DOHH2 (cell line): Measurements from ENCODE around the gene MAP9.

Experiments
- H3F3A ChIP-seq: fragments of 200-600 bp; sonication (generic), shearing (Covaris generic); 2 replicates; pipeline ENCODE4 v1.6.0; 2016; ENCODE audit warnings: antibody characterized with exemption, mild to moderate bottlenecking; ENCODE audit not compliant: control insufficient read depth, insufficient read depth
- H3K27ac ChIP-seq: fragments of 200-600 bp; sonication (generic); 2 replicates; pipeline ENCODE4 v1.5.1; 2014; ENCODE audit warnings: low read depth, mild to moderate bottlenecking, low read length, moderate library complexity
- H3K27me3 ChIP-seq: fragments of 200-600 bp; sonication (generic); 2 replicates; pipeline ENCODE4 v1.6.1; 2014; ENCODE audit warnings: mild to moderate bottlenecking, low read length, mixed read lengths; ENCODE audit not compliant: control insufficient read depth
- H3K36me3 ChIP-seq: fragments of 200-600 bp; sonication (generic); 2 replicates; pipeline ENCODE4 v1.6.1; 2014; ENCODE audit warnings: mild to moderate bottlenecking, low read length, moderate library complexity, mixed read lengths; ENCODE audit not compliant: control insufficient read depth
- H3K4me1 ChIP-seq: fragments of 200-600 bp; sonication (generic); 2 replicates; pipeline ENCODE4 v1.6.1; 2014; ENCODE audit warnings: mild to moderate bottlenecking, low read length, mixed read lengths; ENCODE audit not compliant: control insufficient read depth
- H3K4me2 ChIP-seq: fragments of 200-600 bp; sonication (generic); 2 replicates; pipeline ENCODE4 v1.6.0; 2014; ENCODE audit warnings: mild to moderate bottlenecking, low read length, moderate library complexity
- H3K4me3 ChIP-seq: fragments of 200-600 bp; sonication (generic); 2 replicates; pipeline ENCODE4 v1.5.1; 2014; ENCODE audit warnings: mild to moderate bottlenecking, low read length, mixed read lengths
- H3K79me2 ChIP-seq: fragments of 200-600 bp; sonication (generic); 2 replicates; pipeline ENCODE4 v1.6.1; 2014; ENCODE audit warnings: mild to moderate bottlenecking, low read length, mixed read lengths; ENCODE audit not compliant: control insufficient read depth
- H3K9me2 ChIP-seq: fragments of 200-600 bp; sonication (generic); replicated peaks from 2 replicates; pipeline ENCODE4 v1.6.1; 2014; ENCODE audit warnings: mild to moderate bottlenecking, low read length, mixed read lengths; ENCODE audit not compliant: control insufficient read depth
- H3K9me3 ChIP-seq: fragments of 200-600 bp; sonication (generic); 2 replicates; pipeline ENCODE4 v1.6.1; 2014; ENCODE audit warnings: antibody characterized with exemption, low read length, mixed read lengths; ENCODE audit not compliant: control insufficient read depth, insufficient read depth
- H4K20me1 ChIP-seq: fragments of 200-600 bp; sonication (generic); 2 replicates; pipeline ENCODE4 v1.6.0; 2014; ENCODE audit warnings: low read depth, mild to moderate bottlenecking, antibody characterized with exemption, low read length, moderate library complexity; ENCODE audit not compliant: control insufficient read depth, insufficient read depth
- EZH2phosphoT487 ChIP-seq: fragments of 200-600 bp; sonication (generic); IDR thresholded peaks from 2 replicates; pipeline ENCODE4 v1.6.1; 2017; ENCODE audit warnings: borderline replicate concordance, mild to moderate bottlenecking, antibody characterized with exemption, low read length, moderate library complexity, mixed read lengths
- TF ChIP-seq, protein P1 (sequence below): fragments of 200-600 bp; sonication (generic); IDR thresholded peaks from one replicate; pipeline ENCODE4 v1.5.1; 2014; ENCODE audit warnings: antibody characterized with exemption, mild to moderate bottlenecking, low read depth, low read length; ENCODE audit not compliant: poor library complexity, severe bottlenecking

The MAP9 gene

GRCh38 chr4:155339588-155339987 is 37.2 kb downstream of the MAP9 start:
- no peaks in the 10 kb centered on the region for H3K27me3 ChIP-seq
- H3K4me2 ChIP-seq: no peak overlapping the region
- no peak overlapping the region for H3K27ac ChIP-seq

DNA sequence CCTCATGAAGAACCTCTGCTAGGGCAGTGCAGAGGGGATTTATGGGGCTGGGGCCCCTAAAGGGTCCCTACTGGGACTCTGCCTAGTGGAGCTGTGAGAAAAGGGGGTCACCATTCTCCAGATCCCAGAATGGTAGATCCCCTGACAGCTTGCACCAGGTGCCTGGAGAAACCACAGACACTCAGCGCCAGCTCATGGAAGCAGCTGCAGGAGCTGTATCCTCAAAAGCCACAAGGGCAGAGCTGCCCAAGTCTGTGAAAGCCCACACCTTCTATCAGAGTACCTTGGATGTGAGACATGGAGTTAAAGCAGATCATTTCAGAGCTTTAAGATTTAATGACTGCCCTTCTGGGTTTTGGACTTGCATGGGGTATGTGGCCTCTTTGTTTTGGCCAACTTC is 38.6 kb downstream of the MAP9 start:
- H3K4me2 ChIP-seq: no peak overlapping the region

More at GRCh38 chr4:155339588-155339987, 37.2 kb downstream of the MAP9 start:
- H3K36me3 ChIP-seq: no peaks in the 10 kb centered on the region
- no peaks in the 10 kb centered on the region for H4K20me1 ChIP-seq
- no peaks in the 10 kb centered on the region for H3K9me2 ChIP-seq
- TF ChIP-seq, protein P1, sequence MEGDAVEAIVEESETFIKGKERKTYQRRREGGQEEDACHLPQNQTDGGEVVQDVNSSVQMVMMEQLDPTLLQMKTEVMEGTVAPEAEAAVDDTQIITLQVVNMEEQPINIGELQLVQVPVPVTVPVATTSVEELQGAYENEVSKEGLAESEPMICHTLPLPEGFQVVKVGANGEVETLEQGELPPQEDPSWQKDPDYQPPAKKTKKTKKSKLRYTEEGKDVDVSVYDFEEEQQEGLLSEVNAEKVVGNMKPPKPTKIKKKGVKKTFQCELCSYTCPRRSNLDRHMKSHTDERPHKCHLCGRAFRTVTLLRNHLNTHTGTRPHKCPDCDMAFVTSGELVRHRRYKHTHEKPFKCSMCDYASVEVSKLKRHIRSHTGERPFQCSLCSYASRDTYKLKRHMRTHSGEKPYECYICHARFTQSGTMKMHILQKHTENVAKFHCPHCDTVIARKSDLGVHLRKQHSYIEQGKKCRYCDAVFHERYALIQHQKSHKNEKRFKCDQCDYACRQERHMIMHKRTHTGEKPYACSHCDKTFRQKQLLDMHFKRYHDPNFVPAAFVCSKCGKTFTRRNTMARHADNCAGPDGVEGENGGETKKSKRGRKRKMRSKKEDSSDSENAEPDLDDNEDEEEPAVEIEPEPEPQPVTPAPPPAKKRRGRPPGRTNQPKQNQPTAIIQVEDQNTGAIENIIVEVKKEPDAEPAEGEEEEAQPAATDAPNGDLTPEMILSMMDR: no peak
- no peak for TF ChIP-seq EZH2phosphoT487
- no peaks in the 10 kb centered on the region for H3K9me3 ChIP-seq
- no peaks in the 10 kb centered on the region for H3F3A ChIP-seq
- H3K4me1 ChIP-seq: no peaks in the 10 kb centered on the region
- no peaks in the 10 kb centered on the region for H3K79me2 ChIP-seq
- no peak overlapping the region for H3K4me3 ChIP-seq

GRCh38 chr4:155336242-155336641 is 40.5 kb downstream of the MAP9 start:
- Histone ChIP-seq H3K4me1 (no peaks in the 10 kb centered on the region), H3K27me3 (no peaks in the 10 kb centered on the region), H3F3A (no peaks in the 10 kb centered on the region), H3K9me3 (no peaks in the 10 kb centered on the region), H3K79me2 (no peaks in the 10 kb centered on the region), H3K9me2 (no peaks in the 10 kb centered on the region), H3K27ac (no peak overlapping the region), H4K20me1 (no peaks in the 10 kb centered on the region), H3K4me3 (no peak overlapping the region), H3K4me2 (no peak overlapping the region), H3K36me3 (no peaks in the 10 kb centered on the region)
- TF ChIP-seq, protein P1: no peak
- no peak for TF ChIP-seq EZH2phosphoT487

More for the DNA sequence above, 38.6 kb downstream of the MAP9 start:
- H3F3A ChIP-seq: no peaks in the 10 kb centered on the region
- H3K4me3 ChIP-seq: no peak overlapping the region
- H3K27me3 ChIP-seq: no peaks in the 10 kb centered on the region
- no peaks in the 10 kb centered on the region for H3K36me3 ChIP-seq
- no peaks in the 10 kb centered on the region for H3K9me3 ChIP-seq
- TF ChIP-seq, protein P1: no peak
- no peak for TF ChIP-seq EZH2phosphoT487
- H3K79me2 ChIP-seq: no peaks in the 10 kb centered on the region
- no peak overlapping the region for H3K27ac ChIP-seq
- H3K9me2 ChIP-seq: no peaks in the 10 kb centered on the region
- H3K4me1 ChIP-seq: no peaks in the 10 kb centered on the region
- no peaks in the 10 kb centered on the region for H4K20me1 ChIP-seq

DNA sequence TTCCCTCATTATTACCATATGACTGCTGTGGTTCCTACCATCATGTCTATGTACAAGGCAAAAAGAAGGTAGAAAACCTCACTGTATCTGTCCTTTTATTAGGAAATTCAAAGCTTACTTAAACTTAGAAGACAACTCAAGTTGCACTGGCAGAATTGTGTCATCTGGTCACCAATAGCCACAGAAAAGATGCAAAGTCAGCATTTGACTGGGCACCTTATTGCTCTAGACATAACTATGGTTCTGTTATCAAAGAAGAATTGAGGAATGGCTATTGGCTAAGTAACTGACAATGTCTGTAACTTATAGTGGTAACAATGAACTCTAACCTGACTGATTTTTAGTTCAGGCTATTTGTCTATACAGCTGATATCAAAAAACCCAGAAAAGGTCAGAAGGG is 45.3 kb downstream of the MAP9 start:
- Histone ChIP-seq H3K4me1 (no peaks in the 10 kb centered on the region), H3K4me2 (no peak overlapping the region), H3K9me3 (no peaks in the 10 kb centered on the region), H3K36me3 (no peaks in the 10 kb centered on the region), H3F3A (no peaks in the 10 kb centered on the region), H3K79me2 (no peaks in the 10 kb centered on the region), H3K4me3 (no peak overlapping the region), H3K9me2 (no peaks in the 10 kb centered on the region), H3K27me3 (no peaks in the 10 kb centered on the region), H3K27ac (no peak overlapping the region), H4K20me1 (no peaks in the 10 kb centered on the region)
- TF ChIP-seq, protein P1: no peak
- no peak for TF ChIP-seq EZH2phosphoT487
